HG03025 (cell line): ENCODE results near the gene KIAA1217.
"Not testable (repeated sequence)": the region's sequence is repeated elsewhere in the genome, so short reads cannot be mapped to it uniquely, and the experiment has no call there.

Experiments used
- ATAC-seq: cut with Tn5 transposase; IDR thresholded peaks from one replicate; pipeline ENCODE4 v1.9.1; 2021; ENCODE audit warnings: mild to moderate bottlenecking, moderate library complexity; ENCODE audit not compliant: unreplicated experiment, low FRiP score

KIAA1217 gene

DNA sequence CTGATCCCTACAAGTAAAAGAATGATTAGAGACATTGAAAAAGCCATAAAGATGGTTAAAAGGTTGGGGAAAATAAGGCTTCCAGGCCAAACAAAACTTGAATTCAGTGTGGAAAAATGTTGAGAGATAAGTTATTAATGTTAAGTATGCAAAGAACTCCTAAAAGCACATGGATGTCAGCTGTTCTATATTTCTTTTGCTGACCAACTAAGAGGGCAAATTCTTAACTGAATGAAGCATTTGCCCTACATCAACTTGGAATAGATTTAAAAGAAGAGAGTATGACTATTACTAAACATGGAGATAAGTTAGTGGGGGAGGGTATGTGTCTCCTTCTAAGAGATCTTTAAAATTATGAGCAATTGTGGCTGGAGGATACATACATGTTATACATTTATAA, 124.8 kb downstream of the KIAA1217 start:
- no peak for ATAC-seq

DNA sequence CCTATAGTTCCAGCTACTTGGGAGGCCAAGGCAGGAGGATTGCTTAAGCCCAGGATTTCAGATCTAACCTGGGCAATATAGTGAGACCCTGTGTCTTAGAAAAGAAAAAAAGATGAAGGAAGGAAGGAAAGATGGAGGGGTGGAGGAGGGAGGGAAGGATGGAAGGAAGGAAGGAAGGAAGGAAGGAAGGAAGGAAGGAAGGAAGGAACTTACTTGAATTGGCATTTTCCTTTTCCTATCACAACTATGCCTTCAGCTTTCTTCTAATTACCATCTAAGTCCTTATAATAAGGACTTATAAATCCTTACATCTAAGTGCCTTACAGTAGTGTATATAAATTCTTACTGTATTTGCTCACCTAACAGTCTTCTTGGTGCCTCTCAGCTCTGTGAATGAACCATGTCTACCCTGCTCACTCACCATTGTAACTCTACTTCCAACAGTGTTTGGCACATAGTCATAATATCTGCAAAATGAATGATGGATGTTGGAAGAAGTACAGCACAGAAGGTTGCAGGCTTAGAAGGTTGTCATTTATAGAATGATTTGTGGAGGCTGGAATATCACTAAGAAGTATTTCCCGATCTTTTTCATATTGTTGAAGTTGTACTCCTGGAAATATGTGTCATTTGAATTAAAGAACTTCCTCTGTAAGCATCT, 125.5 kb downstream of the KIAA1217 start:
- no peak for ATAC-seq

DNA sequence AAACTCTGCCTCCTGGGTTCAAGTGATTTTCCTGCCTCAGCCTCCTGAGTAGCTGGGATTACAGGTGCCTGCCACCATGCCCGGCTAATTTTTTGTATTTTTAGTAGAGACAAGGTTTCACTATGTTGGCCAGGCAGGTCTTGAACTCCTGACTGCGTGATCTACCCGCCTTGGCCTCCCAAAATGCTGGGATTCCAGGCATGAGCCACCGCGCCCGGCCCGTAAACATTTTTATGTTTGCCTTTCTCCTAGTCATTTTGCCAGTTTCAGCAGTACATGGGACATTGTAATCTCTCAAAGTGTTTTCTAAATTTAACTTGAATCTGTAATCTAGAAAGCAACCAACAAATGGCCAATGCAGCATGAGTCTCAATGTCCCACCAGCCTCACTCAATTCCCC, 128.8 kb downstream of the KIAA1217 start:
- not testable (repeated sequence) for ATAC-seq

DNA sequence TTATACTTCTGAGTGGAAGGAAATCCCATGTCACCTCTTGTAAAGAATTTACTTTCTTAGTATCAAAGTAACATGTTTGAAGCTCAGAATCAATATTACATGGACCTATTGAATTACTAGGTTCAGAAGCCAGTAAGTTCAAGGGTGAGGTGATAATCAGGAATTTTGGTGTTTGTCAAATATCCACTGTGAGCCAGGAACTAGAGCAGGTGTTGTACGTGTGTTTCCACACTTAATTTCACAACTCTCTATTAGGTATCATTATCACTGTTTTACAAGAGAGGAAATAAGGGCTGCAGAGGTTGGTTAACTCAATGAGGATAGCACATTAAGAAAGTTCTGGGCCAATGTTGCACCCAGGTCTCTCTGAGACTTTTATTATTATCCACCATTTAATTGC, 130.4 kb downstream of the KIAA1217 start:
- ATAC-seq, result no peak

DNA sequence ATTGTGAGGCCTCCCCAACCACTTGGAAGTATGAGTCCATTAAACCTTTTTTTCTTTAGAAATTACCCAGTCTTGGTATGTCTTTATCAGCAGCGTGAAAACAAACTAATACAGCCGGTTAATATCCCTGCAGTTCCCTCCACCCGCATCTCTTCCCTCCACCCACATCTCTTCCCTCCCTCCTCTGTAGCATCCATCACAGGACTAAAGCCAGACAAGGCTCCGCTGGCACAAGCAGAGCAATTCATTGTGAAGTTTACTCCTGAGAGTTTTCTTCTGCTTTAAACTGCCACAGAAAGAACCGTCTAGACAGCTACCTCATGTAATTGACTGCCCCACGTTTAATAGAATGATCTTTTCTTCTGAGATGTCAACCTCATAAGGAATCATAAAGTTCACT, 131.5 kb downstream of the KIAA1217 start:
- ATAC-seq, result no peak

DNA sequence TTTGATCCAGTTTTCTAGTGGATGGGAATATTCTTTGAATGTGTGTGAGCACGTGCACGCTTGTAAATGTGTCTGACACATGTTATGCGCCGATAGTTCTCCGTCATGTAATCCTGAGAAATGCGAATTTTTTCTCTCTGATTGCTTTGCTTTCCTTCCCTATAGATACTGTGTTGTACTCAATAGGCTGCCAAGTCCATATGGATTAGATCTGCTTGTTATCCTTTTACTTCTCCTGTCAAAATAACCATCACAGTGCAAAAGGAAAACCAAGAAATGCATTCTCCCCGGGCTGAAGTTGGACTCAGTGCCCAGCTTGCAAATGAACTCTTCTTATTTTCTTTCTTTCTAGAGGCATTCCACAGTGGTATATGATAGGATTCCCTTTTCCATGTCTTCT, 131.9 kb downstream of the KIAA1217 start:
- ATAC-seq, result no peak

DNA sequence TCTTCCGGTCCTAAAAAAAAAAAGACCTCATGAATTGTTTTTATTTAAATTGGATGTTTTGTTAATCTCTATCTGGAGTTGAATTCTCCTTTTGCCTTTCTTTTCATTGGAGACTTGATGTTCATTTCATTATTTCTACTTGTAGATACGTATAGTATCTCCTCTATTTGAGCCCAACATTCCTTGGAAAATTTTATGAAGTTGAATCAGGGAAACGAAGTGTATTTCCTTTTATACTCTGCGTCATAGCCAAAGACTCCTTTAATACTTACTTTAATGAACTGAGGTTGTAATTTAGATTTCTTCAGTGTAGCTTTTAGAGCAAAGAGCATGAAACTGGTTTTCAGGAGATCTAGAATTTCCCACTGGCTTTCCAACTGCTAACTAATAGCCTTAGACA, 132.4 kb downstream of the KIAA1217 start:
- no peak for ATAC-seq

DNA sequence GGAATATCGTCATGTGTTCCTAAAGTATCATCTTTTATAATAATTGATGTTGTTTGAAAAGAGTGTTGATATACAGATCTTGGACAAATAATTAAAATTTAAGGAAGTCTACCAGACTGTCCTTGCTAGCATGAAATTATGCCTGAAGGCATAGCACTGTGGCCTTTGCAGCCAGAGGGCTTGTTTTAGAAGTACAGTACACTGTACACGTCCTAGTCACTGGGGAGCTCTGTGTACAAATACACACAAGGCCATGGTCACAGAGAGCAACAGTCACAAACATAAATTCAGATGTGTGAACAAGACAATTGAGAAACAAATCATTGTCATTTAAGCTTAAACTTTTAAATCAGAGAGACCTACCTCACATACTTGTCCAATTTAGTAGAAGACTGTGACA, 133.0 kb downstream of the KIAA1217 start:
- ATAC-seq, result no peak

DNA sequence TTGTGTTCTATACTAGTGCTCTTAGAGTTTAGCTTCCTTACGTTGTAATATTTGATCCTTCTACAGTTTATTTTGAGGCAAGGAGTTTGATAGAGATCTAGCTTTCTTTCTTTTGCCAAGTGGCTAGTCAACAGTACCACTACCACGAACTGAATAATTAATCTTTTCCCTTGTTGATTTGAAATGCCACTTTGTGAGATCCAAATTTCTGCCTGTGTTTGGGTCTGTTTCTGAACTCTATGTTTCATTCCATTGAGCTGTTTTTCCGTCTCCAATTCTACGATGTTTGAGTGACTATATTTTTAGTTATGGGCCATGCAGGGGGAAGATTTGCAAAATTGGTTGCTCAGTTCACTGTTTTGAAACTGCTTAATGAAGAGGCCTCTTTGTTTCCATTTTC, 134.7 kb downstream of the KIAA1217 start:
- no peak for ATAC-seq

DNA sequence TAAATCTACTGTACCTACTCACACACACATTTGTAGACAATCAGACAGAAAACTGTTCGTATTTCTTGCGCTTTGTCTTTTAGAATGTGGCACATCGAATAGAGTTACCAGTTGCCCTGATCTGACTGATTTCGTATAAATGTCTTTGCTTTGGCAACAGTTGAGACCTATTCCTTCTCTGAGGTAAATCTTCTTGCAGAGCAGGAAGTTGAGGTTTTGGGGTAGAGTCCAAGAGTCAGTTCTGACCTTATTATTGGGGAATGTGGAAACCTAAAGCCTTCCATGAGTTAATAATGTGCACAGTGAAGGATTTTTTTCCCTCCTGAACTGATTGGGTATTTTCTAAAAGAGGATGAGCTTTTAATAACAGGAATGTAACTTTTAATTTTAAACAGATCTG, 135.3 kb downstream of the KIAA1217 start:
- ATAC-seq, result no peak

DNA sequence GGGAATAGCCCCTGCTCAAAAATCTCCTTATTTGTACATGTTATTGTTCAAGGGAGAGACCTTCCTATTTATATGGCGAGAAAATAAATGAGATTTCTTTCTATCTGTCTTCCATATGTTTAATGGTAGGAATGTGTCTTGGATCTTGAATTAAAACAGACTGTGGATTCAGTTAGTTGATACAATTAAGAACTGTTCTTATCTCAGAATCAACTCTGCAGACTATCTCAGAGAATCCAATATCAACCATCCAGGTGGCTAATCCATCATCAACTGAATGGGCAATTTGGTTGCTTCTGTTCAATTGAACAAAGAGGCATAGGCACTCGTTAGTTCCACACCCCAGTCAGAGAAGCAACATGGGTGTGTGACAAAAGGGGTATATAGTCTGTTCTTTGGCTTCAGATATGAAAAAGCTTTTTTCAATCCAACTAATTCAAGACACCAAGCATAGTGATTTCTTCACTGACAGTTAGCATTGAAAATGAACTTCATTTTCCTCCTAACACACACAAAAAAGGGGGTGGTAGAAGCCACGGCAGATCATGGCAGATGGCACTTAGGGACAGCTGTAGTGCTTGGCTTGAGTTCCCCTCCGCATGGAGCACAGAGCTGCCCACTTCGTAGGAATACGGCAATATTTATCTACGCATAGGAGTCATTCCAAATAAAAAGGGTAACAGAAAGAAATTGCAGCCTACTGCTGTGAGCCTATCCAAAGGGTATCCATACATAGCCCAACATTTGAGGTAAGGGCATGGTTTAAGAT, 135.9 kb downstream of the KIAA1217 start:
- no peak for ATAC-seq

DNA sequence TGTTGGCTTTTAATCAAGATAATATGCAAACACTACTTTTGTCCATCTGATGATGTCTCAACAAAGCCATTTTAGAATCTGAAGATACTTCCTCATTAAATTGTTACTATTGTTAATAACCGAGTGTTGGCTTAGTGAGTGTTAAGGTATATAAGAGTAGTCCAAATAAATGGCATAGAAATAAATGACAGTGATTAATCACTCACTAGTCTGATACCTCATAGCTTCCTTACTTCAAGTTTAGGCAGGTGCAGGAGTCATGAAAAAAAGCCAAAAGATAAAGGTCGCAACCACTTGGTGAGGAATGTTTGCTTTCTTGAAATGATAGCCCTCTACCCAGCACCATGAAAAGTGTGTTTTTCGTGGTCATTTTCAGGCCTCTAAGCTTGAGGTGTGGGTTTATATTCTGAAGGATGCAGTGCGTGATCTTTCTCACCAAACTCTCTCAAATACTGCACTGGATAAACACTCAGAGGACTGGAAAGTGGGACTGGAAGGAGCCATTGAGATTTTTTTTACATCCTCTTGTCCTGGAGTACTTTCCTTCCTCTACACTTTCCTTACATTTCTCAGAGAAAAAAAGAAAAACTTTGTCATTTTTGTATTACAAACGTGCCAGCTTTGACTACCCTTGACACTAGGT, 138.1 kb downstream of the KIAA1217 start:
- no peak for ATAC-seq

DNA sequence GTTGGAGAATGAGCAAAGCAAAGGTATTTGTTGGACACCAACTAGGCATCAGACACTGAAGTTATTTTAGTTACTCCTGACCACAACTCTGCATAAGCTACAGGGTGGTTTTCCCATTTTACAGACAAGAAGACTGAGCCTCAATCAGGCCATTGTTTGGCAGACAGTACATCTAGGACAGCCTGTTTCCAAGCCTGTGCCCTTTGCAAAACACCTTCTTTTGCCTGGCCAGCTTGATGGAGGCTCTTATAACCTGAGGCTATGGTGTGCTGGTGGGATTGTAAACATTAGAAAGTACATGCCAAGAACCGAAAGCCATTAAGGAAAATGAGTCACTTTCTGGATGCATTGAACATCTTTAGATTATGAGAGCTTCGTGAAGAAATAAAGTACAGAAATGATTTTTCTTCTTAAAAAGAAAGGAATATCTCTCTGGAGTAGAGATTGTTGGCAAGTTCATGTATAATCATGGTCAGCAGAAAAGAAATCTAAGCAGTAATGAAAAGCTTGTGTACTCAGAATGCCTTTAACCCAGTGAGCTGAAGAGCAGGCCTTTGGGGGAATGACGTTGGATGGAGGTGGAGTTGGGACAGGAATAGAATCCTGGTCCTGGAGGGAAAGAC, 140.6 kb downstream of the KIAA1217 start:
- ATAC-seq, result no peak

DNA sequence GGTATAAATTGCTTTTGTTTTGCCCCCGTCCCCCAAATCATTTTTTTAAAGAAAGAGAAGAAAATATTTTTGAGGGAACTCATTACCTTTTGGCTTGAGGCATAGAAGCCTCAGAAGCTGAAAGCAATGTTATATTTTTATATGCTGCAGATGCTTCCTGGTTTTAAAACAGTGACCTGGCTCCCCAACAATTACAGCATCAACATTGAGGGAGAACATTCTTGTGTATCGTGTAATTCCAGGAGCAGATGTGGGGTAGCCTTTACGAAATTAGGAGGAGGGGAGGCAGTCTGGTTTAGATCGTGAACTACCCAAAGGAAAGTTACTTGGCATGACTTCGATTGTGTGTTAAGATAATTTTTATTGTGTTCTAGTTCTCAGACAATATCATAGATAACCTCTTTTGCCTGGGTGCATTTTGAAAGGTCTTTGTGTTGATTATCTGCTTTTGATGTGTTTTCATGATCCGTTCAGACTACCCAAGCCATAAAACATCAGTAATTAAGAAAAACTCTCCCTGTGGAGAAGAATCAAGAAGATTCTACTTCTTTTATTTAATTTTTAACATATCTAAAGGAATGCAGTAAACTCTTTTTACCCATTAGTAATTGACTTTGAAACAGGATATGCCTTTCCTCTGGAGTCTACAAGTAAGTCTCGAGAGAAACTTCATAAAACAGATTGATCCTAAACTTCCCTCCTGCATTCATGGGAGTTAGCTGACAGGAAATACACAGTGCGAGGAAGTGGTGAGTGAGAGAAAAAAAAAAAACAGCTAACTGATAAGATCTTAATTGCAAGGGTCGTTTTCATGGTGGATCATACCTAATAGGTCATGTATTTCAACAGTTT, 141.4 kb downstream of the KIAA1217 start:
- no peak for ATAC-seq

DNA sequence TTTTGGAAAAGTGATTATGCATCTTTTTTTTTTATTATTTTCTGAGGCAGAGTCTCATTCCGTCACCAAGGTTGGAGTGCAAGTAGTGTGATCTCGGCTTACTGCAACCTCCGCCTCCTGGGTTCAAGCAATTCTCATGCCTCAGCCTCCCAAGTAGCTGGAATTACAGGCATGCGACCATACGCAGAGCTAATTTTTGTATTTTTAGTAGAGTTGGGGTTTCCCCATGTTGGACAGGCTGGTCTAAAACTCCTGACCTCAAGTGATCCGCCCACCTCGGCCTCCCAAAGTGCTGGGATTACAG, 141.9 kb downstream of the KIAA1217 start:
- ATAC-seq, result not testable (repeated sequence)

DNA sequence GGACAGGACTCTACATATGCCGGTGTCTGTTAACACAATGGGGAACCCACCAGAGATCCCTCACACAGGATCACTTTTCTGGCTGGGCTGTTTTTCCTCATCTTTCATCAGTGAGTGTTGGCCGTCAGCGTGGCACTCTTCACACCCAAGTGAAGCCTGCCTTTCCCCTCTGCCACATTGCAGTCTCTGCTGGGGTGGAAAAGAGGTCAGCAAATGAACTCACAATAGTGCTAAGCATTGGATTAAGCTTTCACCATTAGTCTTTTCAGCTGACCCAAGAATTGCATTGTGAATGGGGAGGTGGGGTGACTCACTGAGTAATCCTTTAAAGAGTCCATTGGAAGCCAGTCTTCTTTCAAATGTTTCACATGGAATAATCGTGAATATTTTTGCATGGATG, 143.0 kb downstream of the KIAA1217 start:
- ATAC-seq, result no peak

DNA sequence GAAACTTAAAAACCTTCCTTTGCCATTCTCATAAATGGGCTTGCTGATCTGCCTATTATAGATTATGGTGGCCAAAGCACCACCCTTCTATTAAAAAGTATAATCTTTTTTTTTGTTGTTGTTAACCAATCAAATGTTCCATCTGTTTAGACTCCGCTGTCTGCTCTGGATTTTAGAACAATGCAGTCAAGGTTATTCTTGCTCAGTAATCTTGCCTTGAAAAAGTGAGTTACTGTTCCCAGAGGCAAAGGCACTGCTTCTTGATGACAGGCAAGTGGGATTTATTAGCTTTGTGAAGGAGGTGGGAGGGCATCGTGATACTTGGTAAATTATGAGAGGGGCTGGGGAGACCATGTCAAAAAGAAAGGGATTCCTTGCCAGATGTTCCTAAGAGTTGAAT, 143.5 kb downstream of the KIAA1217 start:
- ATAC-seq, result no peak

DNA sequence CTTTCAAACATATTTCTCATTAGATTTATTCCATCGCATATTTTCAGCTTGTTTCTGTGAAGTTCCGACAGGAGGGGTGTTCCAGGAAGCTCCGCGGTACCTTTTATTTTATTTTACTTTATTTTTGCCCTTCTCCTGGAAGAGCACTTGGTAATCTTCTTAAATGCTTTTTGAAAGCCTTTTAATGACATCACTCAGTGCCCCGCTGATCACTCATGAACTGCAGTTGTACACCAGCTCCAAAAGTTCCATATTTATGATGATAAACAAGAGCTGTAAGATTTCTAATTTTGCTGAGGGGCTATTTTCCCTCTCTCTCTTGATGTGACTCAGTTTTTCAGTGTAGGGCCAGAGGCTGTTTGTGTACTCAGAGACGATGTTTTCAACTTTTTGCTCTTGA, 144.4 kb downstream of the KIAA1217 start:
- ATAC-seq, result no peak

DNA sequence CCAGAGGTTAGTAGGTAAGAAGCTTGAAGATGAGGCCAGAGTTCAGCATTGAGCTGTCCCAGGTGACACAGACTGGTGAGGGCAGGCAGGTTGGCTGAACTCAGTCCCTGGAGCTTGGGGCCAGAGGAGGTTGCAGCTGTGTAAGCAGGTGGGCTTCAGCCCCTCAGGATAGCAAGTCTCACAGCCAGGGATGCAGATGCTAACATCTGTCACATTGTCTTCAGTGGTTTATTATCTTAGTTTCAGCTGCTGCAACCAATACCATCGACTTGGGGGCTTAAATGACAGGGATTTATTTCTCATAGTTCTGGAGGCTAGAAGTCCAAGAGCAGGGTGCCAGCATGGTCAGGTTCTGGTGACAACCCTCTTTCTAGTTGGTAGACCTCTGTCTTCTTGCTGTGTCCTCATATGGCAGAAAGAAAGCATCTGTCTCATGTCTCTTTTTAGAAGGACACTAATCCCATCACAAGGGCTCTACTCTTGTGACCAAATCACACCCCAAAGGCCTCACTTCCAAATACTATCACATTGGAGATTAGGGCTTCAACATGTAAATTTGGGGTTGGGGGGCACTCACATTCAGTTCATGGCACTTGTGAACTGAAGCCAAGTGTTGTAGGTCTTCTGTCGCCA, 146.2 kb downstream of the KIAA1217 start:
- ATAC-seq, result no peak

DNA sequence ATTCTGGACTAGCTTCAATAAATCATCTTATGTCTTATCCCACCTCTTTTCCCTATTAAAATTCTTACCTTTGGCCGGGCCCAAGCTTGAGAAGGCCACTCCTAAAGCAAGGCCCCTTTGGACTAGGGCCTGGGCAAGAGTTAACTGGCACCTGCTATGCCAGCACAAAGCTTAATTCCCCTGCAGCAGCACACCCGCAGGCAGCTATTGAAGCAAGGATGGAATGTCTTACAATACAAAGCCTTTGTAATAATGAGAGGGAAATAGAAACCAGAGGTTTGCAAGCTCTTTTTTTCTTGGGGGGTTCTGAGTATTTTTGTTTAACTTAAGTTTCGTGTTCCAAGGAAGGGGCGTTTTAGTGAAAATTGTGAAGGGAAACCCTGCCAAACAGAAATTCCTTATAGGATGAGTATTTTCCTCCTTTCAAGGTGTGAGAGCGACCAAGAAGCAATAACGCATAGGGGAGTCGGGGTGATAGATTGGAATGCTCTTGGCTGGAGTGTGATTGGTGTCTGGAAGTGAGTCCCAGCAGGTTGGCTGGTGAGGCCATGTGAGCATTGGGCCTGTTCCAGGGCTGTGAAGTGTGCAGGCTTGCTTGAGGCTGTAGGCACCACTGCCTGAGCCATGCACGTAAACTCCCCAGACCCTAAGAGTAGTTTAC, 148.5 kb downstream of the KIAA1217 start:
- no peak for ATAC-seq
